Thyroid gland (tissue), 4 donors: ENCODE measurements around the gene ACOX3.

Source experiments
- POLR2A ChIP-seq, 2 donors: fragments of 450-650 bp; IDR thresholded peaks; one replicate each; pipeline ENCODE4 v1.6.1; 2017; ENCODE audit warnings: antibody characterized with exemption in 2 of 2, mild to moderate bottlenecking in 2 of 2, moderate library complexity in 1 of 2
- TF ChIP-seq, protein P1 (sequence below), 6 experiments: fragments of 200-600 bp in 3 of 6; fragments of 450-650 bp in 3 of 6; sonication (generic) in 3 of 6; IDR thresholded peaks; one replicate each; pipeline ENCODE4 v1.5.1; 2016 to 2019; ENCODE audit warnings: antibody characterized with exemption in 6 of 6, mild to moderate bottlenecking in 2 of 6, inconsistent platforms in 1 of 6, moderate library complexity in 1 of 6

DNA sequence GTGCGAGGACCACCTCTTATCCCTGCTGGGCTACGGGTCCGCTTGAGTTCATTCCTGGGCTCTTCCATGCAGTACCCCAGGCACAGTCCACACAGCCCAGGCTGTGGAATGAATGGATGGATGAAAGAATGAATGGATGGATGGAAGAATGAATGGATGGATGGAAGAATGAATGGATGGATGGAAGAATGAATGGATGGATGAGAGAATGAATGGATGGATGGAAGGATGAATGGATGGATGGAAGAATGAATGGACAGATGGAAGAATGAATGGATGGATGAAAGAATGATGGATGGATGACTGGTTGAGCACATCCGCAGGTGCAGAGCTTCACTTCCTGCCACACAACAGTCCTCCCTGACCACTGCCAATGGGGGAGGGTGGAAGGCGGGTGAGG is 28.2 kb downstream of the ACOX3 start:
- TF ChIP-seq, protein P1, sequence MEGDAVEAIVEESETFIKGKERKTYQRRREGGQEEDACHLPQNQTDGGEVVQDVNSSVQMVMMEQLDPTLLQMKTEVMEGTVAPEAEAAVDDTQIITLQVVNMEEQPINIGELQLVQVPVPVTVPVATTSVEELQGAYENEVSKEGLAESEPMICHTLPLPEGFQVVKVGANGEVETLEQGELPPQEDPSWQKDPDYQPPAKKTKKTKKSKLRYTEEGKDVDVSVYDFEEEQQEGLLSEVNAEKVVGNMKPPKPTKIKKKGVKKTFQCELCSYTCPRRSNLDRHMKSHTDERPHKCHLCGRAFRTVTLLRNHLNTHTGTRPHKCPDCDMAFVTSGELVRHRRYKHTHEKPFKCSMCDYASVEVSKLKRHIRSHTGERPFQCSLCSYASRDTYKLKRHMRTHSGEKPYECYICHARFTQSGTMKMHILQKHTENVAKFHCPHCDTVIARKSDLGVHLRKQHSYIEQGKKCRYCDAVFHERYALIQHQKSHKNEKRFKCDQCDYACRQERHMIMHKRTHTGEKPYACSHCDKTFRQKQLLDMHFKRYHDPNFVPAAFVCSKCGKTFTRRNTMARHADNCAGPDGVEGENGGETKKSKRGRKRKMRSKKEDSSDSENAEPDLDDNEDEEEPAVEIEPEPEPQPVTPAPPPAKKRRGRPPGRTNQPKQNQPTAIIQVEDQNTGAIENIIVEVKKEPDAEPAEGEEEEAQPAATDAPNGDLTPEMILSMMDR (IDR thresholded peaks at IDR 0.05), result no peak
- TF ChIP-seq POLR2A (IDR thresholded peaks at IDR 0.05), result no peak
